Neural cell (in vitro differentiated cells): ENCODE results near the gene TXNL4A. TPM values are rescaled to one million over a fixed set of nuclear protein-coding genes. Genes with fewer than 3 reads are reported as not detected.

ENCODE experiments used
- H2AFZ ChIP-seq: fragments of 200-600, 300-800 bp; sonication (generic), shearing (Covaris generic); 2 replicates; pipeline ENCODE4 v1.6.0; 2014; ENCODE audit warnings: low read depth, mild to moderate bottlenecking, antibody characterized with exemption, low read length, moderate library complexity
- H3F3A ChIP-seq: fragments of 200-600 bp; shearing (Covaris generic); 2 replicates; pipeline ENCODE4 v1.6.1; 2016; ENCODE audit warnings: mild to moderate bottlenecking, moderate library complexity, mixed read lengths, antibody characterized with exemption, low read length; ENCODE audit not compliant: insufficient read depth, poor library complexity, severe bottlenecking
- H3K27ac ChIP-seq: fragments of 200-600, 300-800 bp; sonication (generic), shearing (Covaris generic); 2 replicates; pipeline ENCODE4 v1.5.1; 2014; ENCODE audit warnings: mild to moderate bottlenecking, low read length, moderate library complexity
- H3K27me3 ChIP-seq: fragments of 300-800, 200-600 bp; sonication (generic), shearing (Covaris generic); 2 replicates; pipeline ENCODE4 v1.6.0; 2014; ENCODE audit warnings: mild to moderate bottlenecking, low read depth, low read length, moderate library complexity; ENCODE audit not compliant: insufficient read depth
- H3K36me3 ChIP-seq: fragments of 300-800, 200-600 bp; sonication (generic), shearing (Covaris generic); 2 replicates; pipeline ENCODE4 v1.5.1; 2014; ENCODE audit warnings: mild to moderate bottlenecking, antibody characterized with exemption, low read length, moderate library complexity; ENCODE audit not compliant: insufficient read depth
- H3K4me2 ChIP-seq: fragments of 300-800, 200-600 bp; sonication (generic), shearing (Covaris generic); 2 replicates; pipeline ENCODE4 v1.6.0; 2014; ENCODE audit warnings: mild to moderate bottlenecking, low read length
- H3K4me3 ChIP-seq: fragments of 300-800, 200-600 bp; sonication (generic), shearing (Covaris generic); 2 replicates; pipeline ENCODE4 v1.5.1; 2014; ENCODE audit warnings: mild to moderate bottlenecking, low read length, moderate library complexity
- H3K79me2 ChIP-seq: fragments of 200-600 bp; shearing (Covaris generic); replicated peaks from 2 replicates; pipeline ENCODE4 v1.6.0; 2014; ENCODE audit warnings: mild to moderate bottlenecking, low read length, moderate library complexity; ENCODE audit not compliant: insufficient read depth
- H3K9ac ChIP-seq: fragments of 300-800, 200-600 bp; sonication (generic), shearing (Covaris generic); 2 replicates; pipeline ENCODE4 v1.6.1; 2016; ENCODE audit warnings: mild to moderate bottlenecking, low read length, mixed read lengths
- H3K9me2 ChIP-seq: fragments of 200-600 bp; shearing (Covaris generic); 2 replicates; pipeline ENCODE4 v1.6.1; 2016; ENCODE audit warnings: mild to moderate bottlenecking, low read length, mixed read lengths; ENCODE audit not compliant: insufficient read depth
- H3K9me3 ChIP-seq: fragments of 200-600, 300-800 bp; sonication (generic), shearing (Covaris generic); 2 replicates; pipeline ENCODE4 v1.6.1; 2016; ENCODE audit warnings: mild to moderate bottlenecking, mixed run types, low read length, moderate library complexity, mixed read lengths
- H4K20me1 ChIP-seq: fragments of 200-600 bp; shearing (Covaris generic); 2 replicates; pipeline ENCODE4 v1.6.1; 2016; ENCODE audit warnings: mild to moderate bottlenecking, mixed run types; ENCODE audit not compliant: insufficient read depth
- CTCF ChIP-seq: fragments of 450-650 bp; IDR thresholded peaks from 2 replicates; pipeline ENCODE4 v1.5.1; 2014; ENCODE audit warnings: antibody characterized with exemption, mild to moderate bottlenecking, moderate library complexity; ENCODE audit not compliant: poor library complexity, severe bottlenecking
- EP300 ChIP-seq: fragments of 450-650 bp; conservative IDR thresholded peaks from 2 replicates; pipeline ENCODE4 v1.6.1; 2014; ENCODE audit warnings: antibody characterized with exemption, mild to moderate bottlenecking, moderate library complexity; ENCODE audit not compliant: poor library complexity, severe bottlenecking
- EZH2 ChIP-seq: fragments of 200-600, 300-800 bp; shearing (Covaris generic), sonication (generic); IDR thresholded peaks from 2 replicates; pipeline ENCODE4 v1.6.1; 2014; ENCODE audit warnings: antibody characterized with exemption, low read length, borderline replicate concordance, mild to moderate bottlenecking; ENCODE audit not compliant: insufficient read depth, poor library complexity, severe bottlenecking
- MXI1 ChIP-seq: fragments of 450-650 bp; conservative IDR thresholded peaks from 2 replicates; pipeline ENCODE4 v1.6.1; 2014; ENCODE audit warnings: antibody characterized with exemption, mild to moderate bottlenecking; ENCODE audit not compliant: poor library complexity, severe bottlenecking
- POLR2AphosphoS5 ChIP-seq: IDR thresholded peaks from 2 replicates; pipeline ENCODE4 v1.6.1; 2012
- RAD21 ChIP-seq: fragments of 450-650 bp; conservative IDR thresholded peaks from 2 replicates; pipeline ENCODE4 v1.6.1; 2014; ENCODE audit warnings: antibody characterized with exemption, mild to moderate bottlenecking, moderate library complexity
- SMC3 ChIP-seq: fragments of 450-650 bp; conservative IDR thresholded peaks from 2 replicates; pipeline ENCODE4 v1.6.1; 2014; ENCODE audit warnings: antibody characterized with exemption, mild to moderate bottlenecking, moderate library complexity; ENCODE audit not compliant: poor library complexity
- TAF1 ChIP-seq: IDR thresholded peaks from 2 replicates; pipeline ENCODE4 v1.6.1; 2012; ENCODE audit warnings: low read depth
- polyA plus RNA-seq: library from polyadenylated mRNA; depleted of rRNA; stranded (reverse); fragments of >200 nt; gene quantifications from 2 replicates; pipeline ENCODE4 v1.2.3, GENCODE V29; 2014
- TF ChIP-seq, protein P1 (sequence below): IDR thresholded peaks from 2 replicates; pipeline ENCODE4 v1.6.1; 2012; ENCODE audit warnings: borderline replicate concordance

Gene TXNL4A
- polyA plus RNA-seq, 1 donor from 2014 or later: 163 TPM

DNA sequence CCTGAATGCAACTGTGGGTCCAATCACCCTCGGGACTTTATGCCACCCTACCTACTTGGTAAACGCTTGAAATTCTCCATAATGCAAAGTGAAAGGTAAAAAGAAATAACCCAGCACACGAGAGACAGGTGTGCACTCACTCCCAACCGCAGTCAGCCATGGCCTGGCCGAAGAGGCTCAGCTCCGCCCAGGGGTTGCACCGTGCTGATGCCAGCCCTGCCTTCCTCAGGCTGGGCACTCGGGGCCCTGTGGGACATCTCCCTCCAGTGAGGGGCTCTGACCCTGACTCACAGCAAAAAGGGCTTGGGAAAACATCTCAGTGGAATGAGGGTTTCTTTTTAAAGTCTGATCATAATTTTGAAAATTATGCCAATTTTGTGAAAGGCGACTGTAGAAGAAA is 50.2 kb downstream of the TXNL4A start:
- H3K36me3 ChIP-seq: peaks cover 28% of the 10 kb centered on the region
- peaks cover 21% of the 10 kb centered on the region for H3K9me3 ChIP-seq
- TF ChIP-seq EZH2: no peak
- TF ChIP-seq, protein P1, sequence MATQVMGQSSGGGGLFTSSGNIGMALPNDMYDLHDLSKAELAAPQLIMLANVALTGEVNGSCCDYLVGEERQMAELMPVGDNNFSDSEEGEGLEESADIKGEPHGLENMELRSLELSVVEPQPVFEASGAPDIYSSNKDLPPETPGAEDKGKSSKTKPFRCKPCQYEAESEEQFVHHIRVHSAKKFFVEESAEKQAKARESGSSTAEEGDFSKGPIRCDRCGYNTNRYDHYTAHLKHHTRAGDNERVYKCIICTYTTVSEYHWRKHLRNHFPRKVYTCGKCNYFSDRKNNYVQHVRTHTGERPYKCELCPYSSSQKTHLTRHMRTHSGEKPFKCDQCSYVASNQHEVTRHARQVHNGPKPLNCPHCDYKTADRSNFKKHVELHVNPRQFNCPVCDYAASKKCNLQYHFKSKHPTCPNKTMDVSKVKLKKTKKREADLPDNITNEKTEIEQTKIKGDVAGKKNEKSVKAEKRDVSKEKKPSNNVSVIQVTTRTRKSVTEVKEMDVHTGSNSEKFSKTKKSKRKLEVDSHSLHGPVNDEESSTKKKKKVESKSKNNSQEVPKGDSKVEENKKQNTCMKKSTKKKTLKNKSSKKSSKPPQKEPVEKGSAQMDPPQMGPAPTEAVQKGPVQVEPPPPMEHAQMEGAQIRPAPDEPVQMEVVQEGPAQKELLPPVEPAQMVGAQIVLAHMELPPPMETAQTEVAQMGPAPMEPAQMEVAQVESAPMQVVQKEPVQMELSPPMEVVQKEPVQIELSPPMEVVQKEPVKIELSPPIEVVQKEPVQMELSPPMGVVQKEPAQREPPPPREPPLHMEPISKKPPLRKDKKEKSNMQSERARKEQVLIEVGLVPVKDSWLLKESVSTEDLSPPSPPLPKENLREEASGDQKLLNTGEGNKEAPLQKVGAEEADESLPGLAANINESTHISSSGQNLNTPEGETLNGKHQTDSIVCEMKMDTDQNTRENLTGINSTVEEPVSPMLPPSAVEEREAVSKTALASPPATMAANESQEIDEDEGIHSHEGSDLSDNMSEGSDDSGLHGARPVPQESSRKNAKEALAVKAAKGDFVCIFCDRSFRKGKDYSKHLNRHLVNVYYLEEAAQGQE: no peak
- no peak for TF ChIP-seq MXI1
- no peak for TF ChIP-seq SMC3
- TF ChIP-seq RAD21: no peak
- TF ChIP-seq EP300: no peak
- TF ChIP-seq TAF1: no peak
- no peak for TF ChIP-seq POLR2AphosphoS5
- no peaks in the 10 kb centered on the region for H4K20me1 ChIP-seq
- H3K9ac ChIP-seq: no peak overlapping the region
- H3K27me3 ChIP-seq: no peaks in the 10 kb centered on the region
- H3F3A ChIP-seq: no peaks in the 10 kb centered on the region
- H3K79me2 ChIP-seq: peaks cover 12% of the 10 kb centered on the region
- H3K27ac ChIP-seq: no peak overlapping the region
- H3K4me3 ChIP-seq: no peak overlapping the region
- no peaks in the 10 kb centered on the region for H3K9me2 ChIP-seq
- H3K4me2 ChIP-seq: no peak overlapping the region
- H2AFZ ChIP-seq: no peak overlapping the region

DNA sequence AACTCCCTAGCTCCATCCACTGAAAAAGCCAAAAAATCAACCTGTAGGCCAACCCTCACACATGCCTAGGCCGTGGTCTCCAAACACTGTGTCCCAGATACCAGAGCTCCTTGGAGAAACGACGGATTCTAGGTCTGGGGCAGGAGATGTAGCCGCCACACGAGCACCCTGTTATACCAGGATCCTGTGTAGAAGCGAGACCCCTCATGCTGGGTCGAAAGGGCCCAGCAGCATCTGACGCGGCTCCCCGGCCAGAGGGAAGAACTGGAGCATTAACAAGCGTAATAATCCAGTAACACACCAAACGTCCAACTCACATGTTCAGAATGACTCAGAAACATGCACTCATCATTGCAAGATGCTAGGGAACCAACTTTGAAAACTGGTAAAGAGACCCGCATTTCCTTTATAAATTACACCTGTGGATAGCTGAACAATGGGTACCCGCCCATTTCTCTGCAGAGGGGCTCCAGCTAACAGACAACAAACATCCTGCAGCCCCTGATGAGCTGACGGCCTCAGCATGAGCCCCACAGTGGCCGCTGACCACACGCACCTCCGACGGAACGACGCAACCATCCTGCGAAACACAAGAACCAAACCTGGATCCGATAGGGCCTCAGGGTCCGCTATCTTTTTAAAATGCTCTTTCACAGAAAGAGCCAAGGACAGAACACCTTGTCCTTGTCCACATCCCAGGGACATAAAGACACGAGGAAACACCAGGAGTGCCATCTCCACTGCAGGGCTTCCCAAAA is 51.1 kb downstream of the TXNL4A start:
- no peak for TF ChIP-seq CTCF
- TF ChIP-seq, protein P1: no peak
- TF ChIP-seq EZH2: no peak
- no peak for TF ChIP-seq MXI1
- no peak for TF ChIP-seq EP300
- TF ChIP-seq TAF1: no peak
- TF ChIP-seq SMC3: no peak
- no peak for TF ChIP-seq POLR2AphosphoS5
- no peak for TF ChIP-seq RAD21
- no peak overlapping the region for H2AFZ ChIP-seq
- H3K9me3 ChIP-seq: peaks cover 23% of the 10 kb centered on the region
- no peaks in the 10 kb centered on the region for H3K9me2 ChIP-seq
- no peak overlapping the region for H3K4me2 ChIP-seq
- no peak overlapping the region for H3K27ac ChIP-seq
- H4K20me1 ChIP-seq: no peaks in the 10 kb centered on the region
- H3K9ac ChIP-seq: no peak overlapping the region
- H3K79me2 ChIP-seq: peaks cover 16% of the 10 kb centered on the region
- H3K36me3 ChIP-seq: peaks cover 28% of the 10 kb centered on the region
- no peaks in the 10 kb centered on the region for H3F3A ChIP-seq
- H3K27me3 ChIP-seq: no peaks in the 10 kb centered on the region
- no peak overlapping the region for H3K4me3 ChIP-seq
